GM12864 (cell line): Measurements from ENCODE around the gene PHKA2.
"Not testable (repeated sequence)": the region's sequence is repeated elsewhere in the genome, so short reads cannot be mapped to it uniquely, and the experiment has no call there.

Experiments
- DNase-seq: peaks from one replicate; pipeline ENCODE4 v3.0.0-alpha.2; 2011; ENCODE audit warnings: low read depth
- H3K4me3 ChIP-seq: 2 replicates; pipeline ENCODE4 v1.5.1; 2011; ENCODE audit warnings: mild to moderate bottlenecking, low read depth, low read length, control low read depth
- TF ChIP-seq, protein P1 (sequence below): IDR thresholded peaks from 2 replicates; pipeline ENCODE4 v1.5.1; 2011; ENCODE audit warnings: low read depth, mild to moderate bottlenecking, moderate library complexity, low read length, control low read depth, inconsistent platforms; ENCODE audit errors: missing control alignments

Gene PHKA2

GRCh38 chrX:18983666-18984380 is at the start of gene PHKA2:
Gene PHKA2, minus strand, starts transcription at chrX:18984114. Its CDS starts 182 bp downstream, at chrX:18983932.
- TF ChIP-seq, protein P1, sequence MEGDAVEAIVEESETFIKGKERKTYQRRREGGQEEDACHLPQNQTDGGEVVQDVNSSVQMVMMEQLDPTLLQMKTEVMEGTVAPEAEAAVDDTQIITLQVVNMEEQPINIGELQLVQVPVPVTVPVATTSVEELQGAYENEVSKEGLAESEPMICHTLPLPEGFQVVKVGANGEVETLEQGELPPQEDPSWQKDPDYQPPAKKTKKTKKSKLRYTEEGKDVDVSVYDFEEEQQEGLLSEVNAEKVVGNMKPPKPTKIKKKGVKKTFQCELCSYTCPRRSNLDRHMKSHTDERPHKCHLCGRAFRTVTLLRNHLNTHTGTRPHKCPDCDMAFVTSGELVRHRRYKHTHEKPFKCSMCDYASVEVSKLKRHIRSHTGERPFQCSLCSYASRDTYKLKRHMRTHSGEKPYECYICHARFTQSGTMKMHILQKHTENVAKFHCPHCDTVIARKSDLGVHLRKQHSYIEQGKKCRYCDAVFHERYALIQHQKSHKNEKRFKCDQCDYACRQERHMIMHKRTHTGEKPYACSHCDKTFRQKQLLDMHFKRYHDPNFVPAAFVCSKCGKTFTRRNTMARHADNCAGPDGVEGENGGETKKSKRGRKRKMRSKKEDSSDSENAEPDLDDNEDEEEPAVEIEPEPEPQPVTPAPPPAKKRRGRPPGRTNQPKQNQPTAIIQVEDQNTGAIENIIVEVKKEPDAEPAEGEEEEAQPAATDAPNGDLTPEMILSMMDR = no peak
- peak within 1 kb of the TSS; percentile 77 for H3K4me3 ChIP-seq
- DNase-seq = peak; percentile 7

DNA sequence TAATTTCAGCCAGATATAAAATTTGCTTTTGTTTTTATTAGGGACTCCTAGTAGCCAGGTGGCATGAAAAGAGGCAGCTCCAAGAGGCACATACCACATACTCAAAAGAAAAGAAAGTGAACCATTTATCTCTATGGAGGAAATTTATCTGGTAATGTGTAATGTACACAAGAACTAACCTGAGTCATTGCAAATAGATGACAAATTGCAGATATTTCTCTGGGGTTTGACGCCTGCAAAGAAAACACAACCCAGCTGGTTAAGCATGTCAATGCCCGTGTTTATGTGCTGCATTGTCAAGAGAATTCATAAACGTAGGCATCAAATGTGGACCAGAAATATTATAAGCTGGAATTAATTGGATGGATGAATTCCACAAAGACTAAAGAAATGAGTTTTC is 46.9 kb upstream of the PHKA2 start:
- TF ChIP-seq, protein P1 = no peak

GRCh38 chrX:19028560-19028959 is 44.6 kb upstream of the PHKA2 start:
- no peak overlapping the region for H3K4me3 ChIP-seq
- no peak for DNase-seq
- TF ChIP-seq, protein P1 = no peak

More for the DNA sequence above, 46.9 kb upstream of the PHKA2 start:
- no peak overlapping the region for H3K4me3 ChIP-seq
- DNase-seq = no peak

- H3K4me3 ChIP-seq = no peak overlapping the region
- DNase-seq = no peak
- TF ChIP-seq, protein P1 = no peak
Measured at GRCh38 chrX:19024366-19024765, 40.5 kb upstream of the PHKA2 start.

DNA sequence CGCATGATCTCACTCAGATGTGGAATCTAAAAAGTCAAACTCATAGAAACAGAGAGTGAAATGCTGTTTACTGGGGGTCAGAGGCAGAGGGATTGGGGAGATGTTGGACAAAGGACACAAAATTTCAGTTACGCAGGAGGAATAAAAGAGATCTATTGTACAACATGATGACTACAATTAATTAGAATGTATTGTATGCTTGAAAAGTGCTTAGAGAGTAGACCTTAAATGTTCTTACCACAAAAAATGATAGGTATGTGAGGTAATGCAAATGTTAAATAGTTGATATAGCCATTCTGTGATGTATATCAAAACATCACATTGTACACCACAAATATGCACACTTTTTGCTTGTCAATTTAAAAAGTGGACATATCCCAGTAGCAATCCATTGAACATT is 36.1 kb upstream of the PHKA2 start:
- DNase-seq = no peak
- TF ChIP-seq, protein P1 = no peak
- H3K4me3 ChIP-seq = no peak overlapping the region

- DNase-seq = no peak
- TF ChIP-seq, protein P1 = peak; percentile 53
- H3K4me3 ChIP-seq = no peak overlapping the region
Measured at GRCh38 chrX:19017271-19017670, 33.4 kb upstream of the PHKA2 start.

DNA sequence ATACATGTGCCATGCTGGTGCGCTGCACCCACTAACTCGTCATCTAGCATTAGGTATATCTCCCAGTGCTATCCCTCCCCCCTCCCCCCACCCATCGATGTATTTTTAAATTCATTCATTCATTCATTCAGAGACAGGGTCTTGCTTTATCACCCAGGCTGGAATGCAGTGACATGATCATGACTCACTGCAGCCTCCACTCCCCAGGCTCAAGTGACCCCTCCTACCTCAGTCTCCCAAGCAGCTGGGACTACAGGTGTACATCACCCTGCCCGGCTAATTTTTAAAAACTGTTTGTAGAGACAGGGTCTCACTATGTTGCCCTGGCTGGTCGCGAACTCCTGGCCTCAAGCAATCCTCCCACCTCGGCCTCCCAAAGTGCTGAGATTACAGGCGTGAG is 32.7 kb upstream of the PHKA2 start:
- not testable (repeated sequence) for DNase-seq, H3K4me3 ChIP-seq
